Measurements from ENCODE around the gene SOWAHA. TPM values are rescaled to one million over a fixed set of nuclear protein-coding genes. Genes with fewer than 3 reads are reported as not detected.

SOWAHA gene
- total RNA-seq, 1 donor from 2014 or later: 0.06 TPM

DNA sequence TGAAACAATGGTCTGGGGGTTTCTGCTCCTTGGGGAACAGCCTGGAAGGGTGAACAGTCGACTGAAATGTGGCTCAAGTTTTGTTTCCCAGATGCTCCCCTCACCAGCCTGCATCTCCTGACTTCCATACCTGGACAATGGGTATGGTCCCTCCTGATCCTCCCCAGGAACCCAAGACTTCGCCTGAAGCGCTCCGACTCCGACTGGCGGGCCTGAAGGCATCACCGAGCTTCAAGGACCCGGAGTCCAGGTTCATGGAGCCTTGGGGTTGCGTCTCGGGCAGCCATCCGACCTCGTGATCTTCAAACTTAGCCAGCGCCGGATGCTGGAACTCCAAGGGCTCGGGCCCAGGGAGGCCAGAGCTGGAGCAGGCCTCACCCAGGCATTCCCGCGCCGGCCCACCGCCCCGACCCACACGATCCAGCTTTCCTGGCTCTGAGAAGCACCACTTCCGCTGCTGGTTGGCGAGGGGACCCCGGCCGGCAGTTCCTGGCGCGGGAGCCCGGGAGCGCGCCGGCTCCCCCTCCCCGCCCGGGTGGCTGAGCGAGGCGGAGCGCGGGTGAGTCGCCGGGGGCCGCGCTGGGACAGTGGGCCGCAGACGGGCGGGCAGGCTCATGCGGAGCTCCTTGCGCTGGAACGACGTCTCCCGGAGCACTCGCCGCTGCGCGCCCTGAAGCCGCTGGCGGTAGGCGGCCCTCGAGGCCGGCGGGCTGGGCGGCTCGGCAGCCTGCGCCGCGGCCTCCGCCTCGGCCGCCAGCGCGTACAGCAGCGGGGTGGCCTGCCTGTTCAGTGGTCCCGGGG, 12.1 kb downstream of the SOWAHA start:
- TF ChIP-seq, protein P1, sequence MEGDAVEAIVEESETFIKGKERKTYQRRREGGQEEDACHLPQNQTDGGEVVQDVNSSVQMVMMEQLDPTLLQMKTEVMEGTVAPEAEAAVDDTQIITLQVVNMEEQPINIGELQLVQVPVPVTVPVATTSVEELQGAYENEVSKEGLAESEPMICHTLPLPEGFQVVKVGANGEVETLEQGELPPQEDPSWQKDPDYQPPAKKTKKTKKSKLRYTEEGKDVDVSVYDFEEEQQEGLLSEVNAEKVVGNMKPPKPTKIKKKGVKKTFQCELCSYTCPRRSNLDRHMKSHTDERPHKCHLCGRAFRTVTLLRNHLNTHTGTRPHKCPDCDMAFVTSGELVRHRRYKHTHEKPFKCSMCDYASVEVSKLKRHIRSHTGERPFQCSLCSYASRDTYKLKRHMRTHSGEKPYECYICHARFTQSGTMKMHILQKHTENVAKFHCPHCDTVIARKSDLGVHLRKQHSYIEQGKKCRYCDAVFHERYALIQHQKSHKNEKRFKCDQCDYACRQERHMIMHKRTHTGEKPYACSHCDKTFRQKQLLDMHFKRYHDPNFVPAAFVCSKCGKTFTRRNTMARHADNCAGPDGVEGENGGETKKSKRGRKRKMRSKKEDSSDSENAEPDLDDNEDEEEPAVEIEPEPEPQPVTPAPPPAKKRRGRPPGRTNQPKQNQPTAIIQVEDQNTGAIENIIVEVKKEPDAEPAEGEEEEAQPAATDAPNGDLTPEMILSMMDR (conservative IDR thresholded peaks at IDR 0.05; ENCODE audit: low read depth, low read length): no peak
- no peak overlapping the region for H3K4me3 ChIP-seq (ENCODE audit: low read depth, low read length)

DNA sequence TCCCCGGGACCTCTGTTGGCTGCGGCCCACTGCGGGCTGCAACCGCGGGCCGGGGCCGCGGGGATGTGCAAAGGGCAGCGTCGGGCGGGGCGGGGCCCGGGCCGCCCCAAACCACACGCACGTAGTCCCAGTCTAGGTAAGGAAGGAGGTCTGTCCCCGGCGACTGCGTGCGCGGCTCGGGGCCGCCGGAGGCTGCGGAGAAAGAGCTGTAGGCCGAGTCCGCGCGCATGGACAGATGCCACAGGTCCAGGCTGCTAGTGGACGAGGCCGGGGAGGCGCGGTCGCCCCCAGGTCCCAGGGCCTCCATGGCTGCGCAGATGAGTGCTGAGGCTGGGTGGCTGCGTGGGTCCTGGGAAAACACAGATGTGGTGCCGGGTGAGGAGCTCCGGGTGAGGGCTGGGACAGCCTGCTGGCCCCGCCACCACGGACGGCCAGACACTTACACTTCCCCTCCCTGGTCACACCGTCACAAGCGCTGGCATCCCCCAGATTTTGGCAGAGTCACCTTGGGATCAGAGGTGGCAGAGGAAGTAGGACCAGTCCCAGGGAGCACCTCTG, 12.8 kb downstream of the SOWAHA start:
- no peak for DNase-seq (ENCODE audit: low read depth)
- no peak overlapping the region for H3K4me3 ChIP-seq (ENCODE audit: low read depth, low read length)
- TF ChIP-seq, protein P1 (conservative IDR thresholded peaks at IDR 0.05; ENCODE audit: low read depth, low read length): no peak

More for the DNA sequence above, 12.1 kb downstream of the SOWAHA start:
- DNase-seq (ENCODE audit: low read depth): no peak

DNA sequence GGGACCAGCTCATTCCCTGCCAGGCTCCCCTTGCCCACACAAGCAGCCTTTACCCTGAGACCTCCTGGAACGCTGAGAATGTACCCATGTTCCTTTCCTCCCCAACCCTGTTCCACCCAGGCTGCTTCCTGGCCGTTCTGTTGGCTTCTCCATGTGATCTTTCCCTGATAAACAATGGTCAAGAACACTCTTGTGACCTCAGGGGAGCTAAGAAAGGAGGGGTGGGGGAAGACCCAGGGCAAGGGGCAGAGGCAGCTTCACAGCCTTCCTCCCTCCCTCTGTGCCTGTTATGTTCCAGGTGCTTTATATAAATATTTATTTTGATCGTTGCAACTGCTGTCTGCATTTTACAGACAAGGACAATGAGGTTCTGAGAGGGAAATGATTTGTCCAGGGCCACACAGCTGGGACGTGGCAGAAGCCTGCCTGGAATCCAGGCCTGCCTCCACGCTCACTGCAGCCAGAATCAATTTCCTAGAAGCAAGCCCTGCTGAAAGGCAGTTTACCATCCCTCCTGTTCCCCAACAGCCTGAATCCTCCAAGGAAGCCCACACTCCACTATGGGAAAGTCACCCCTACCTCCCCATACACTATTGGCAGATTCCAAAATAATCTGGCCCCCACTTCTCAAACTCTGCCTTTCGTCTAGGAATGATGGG, 13.5 kb downstream of the SOWAHA start:
- H3K4me3 ChIP-seq (ENCODE audit: low read depth, low read length): no peak overlapping the region
- no peak for DNase-seq (ENCODE audit: low read depth)
- TF ChIP-seq, protein P1 (conservative IDR thresholded peaks at IDR 0.05; ENCODE audit: low read depth, low read length): no peak

DNA sequence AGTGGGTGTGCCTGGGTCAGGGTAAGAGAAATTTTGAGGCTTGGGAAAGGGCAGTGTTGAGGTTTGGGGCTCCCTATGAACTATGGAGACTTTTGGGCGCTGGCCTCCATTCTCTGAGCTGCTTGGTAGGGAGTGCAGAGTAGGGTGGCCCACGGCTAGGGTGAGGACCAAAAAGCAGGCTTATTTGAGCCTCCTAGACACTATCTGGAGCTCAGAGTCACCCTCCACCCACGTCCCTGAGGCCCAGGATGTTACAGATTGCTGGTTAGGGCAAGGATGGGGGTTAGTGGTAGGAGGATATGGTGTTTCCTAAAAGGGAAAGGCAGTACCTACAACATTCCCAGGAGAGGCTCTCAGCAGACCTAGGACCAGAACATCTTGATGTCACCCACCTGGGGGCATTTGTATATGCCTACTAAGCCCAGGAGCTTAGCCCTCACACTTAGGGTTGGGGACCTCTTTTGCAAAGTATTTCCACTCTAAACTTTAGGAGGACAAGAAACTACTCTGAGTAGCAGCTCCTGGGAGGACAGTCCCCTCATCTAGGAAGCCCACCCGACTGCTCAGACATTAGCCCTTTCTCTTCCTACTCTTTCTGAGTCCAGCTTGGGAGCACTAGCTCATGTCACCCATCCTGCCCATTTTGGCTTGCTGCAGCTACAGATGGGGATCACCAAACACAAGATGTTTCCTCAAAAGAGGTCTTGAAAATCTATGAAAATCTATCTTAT, 15.0 kb downstream of the SOWAHA start:
- DNase-seq (ENCODE audit: low read depth): no peak
- TF ChIP-seq, protein P1 (conservative IDR thresholded peaks at IDR 0.05; ENCODE audit: low read depth, low read length): no peak
- H3K4me3 ChIP-seq (ENCODE audit: low read depth, low read length): no peak overlapping the region

DNA sequence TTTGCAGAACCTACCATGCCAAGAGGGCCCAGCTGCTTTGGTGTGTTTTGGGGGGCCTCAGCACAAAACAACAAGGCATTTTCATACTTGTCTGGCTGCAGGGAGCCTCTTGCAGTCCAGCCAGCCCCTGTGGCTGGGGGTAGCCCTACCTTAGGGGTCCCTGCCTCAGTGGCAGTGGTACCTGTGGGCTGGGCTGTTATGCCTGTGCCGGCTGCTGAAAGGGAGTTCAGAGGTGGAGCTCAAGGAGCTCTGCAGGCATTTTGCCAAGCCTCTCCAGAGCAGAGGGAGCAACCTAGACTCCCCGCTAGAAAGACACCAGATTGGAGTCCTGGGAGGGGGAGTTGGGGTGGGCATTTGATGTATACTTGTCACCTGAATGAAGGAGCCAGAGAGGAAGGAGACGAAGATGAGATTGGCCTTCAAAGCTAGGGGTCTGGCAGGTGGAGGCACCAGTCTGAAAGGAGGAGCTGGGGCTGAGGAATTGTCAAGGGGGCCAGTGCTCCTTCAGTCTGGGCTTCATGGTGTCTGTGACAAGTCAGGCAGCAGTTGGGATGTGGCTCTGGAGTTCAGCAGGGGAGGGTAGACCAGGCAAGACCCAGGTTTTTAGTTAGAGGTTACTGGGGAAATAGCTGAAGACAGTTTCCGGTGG, 15.9 kb downstream of the SOWAHA start:
- no peak for DNase-seq (ENCODE audit: low read depth)
- TF ChIP-seq, protein P1 (conservative IDR thresholded peaks at IDR 0.05; ENCODE audit: low read depth, low read length): no peak
- H3K4me3 ChIP-seq (ENCODE audit: low read depth, low read length): peak overlapping the region; percentile 72

DNA sequence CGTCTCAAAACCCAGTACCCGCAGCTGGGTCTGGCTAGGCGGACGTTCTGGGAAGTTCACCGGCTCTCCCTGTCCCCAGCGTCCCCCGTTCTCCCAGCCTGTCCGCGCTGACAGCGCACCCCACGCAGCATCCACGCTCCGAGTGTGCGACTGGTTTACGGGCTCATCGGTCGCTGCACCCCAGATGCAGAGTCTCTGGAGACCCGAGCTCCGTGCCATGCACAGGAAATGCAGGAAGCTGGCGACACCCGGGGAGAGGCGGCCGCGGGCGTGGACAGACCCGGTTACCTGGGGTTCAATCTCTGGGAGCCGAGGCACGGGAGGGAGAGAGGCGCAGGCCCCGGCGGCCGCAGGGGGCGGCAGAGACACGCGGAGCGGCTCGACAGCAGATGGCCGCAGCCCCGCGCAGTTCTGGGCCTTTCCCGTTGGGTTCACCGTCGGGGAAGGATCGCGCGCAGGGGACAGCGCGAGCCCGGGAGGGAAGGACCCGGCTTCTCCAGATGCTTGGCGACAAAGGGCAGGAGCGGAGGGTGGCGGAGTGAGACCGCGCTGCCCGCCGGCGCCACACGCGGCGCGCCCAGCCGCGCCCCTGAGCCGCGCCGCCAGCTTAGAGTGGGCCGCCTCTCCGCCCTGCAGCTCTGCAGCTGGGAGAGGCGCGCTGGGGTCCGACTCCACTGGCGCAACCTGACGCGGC, 16.8 kb downstream of the SOWAHA start:
- H3K4me3 ChIP-seq (ENCODE audit: low read depth, low read length): peak overlapping the region; percentile 72
- TF ChIP-seq, protein P1 (conservative IDR thresholded peaks at IDR 0.05; ENCODE audit: low read depth, low read length): peak; percentile 77
- no peak for DNase-seq (ENCODE audit: low read depth)
